Keratinocyte (primary cell): ENCODE results near the gene MXD3.

Source experiments
- EZH2 ChIP-seq: IDR thresholded peaks from one replicate; pipeline ENCODE4 v1.6.1; 2012; ENCODE audit warnings: inconsistent platforms, mild to moderate bottlenecking, low read length, moderate library complexity
- TF ChIP-seq, protein P1 (sequence below), 3 experiments: IDR thresholded peaks in 1 of 3; conservative IDR thresholded peaks in 1 of 3; optimal IDR thresholded peaks in 1 of 3; 2 replicates in 2 of 3; 3 replicates in 1 of 3; pipeline versions ENCODE3 to v1.5.1; 2011; ENCODE audit warnings: low read length in 3 of 3, mild to moderate bottlenecking in 3 of 3, moderate library complexity in 2 of 3, control low read depth in 1 of 3, inconsistent platforms in 1 of 3; ENCODE audit not compliant: insufficient read depth in 2 of 3; ENCODE audit errors: extremely low read depth in 1 of 3

DNA sequence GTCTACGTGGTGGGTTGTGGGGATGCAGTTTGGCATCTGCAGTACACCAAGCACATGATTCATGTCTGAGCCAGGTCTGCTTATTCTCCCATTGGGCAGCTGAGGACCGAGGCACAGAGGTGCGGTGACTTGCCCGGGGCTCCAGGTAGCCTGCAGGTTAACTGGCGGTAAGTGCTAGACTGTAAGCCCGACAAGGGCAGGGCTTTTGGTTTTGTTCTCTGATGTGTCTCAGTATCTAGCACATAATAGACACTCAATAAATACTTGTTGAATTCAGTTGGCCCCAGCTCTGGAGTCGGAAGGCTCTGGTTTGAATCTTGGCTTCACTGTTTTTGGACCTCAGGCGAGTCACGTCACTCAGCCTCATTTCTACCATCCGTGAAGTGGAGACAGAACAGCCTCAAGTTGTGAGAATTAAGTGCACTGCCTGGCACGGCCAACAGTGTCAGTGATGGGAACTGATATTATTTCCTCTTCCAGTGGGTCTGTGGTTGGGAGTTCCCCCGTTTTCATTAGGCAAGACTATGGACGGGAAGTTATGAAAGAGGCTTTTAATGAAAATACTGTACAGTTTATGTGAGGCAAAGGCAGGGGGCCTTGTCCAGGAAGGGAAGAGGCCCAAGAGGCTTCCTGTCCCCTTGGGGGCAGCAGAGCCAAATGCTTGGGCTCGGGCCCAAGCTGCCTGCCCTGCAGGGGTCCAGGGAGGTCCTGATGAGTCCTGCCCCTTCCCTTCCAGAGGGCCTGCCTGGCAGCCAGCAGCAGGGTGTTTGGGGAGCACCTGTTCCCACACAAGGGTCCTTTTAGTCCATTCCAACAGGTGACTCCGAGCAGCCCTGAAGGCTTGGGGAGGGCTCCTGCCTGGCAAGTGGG lies 4.8 kb downstream of the MXD3 start:
- TF ChIP-seq, protein P1, sequence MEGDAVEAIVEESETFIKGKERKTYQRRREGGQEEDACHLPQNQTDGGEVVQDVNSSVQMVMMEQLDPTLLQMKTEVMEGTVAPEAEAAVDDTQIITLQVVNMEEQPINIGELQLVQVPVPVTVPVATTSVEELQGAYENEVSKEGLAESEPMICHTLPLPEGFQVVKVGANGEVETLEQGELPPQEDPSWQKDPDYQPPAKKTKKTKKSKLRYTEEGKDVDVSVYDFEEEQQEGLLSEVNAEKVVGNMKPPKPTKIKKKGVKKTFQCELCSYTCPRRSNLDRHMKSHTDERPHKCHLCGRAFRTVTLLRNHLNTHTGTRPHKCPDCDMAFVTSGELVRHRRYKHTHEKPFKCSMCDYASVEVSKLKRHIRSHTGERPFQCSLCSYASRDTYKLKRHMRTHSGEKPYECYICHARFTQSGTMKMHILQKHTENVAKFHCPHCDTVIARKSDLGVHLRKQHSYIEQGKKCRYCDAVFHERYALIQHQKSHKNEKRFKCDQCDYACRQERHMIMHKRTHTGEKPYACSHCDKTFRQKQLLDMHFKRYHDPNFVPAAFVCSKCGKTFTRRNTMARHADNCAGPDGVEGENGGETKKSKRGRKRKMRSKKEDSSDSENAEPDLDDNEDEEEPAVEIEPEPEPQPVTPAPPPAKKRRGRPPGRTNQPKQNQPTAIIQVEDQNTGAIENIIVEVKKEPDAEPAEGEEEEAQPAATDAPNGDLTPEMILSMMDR (optimal IDR thresholded peaks at IDR 0.05 in 1 of 3, IDR thresholded peaks at IDR 0.05 in 1 of 3, conservative IDR thresholded peaks at IDR 0.05 in 1 of 3; ENCODE audit: extremely low read depth in 1 of 3, insufficient read depth in 2 of 3, low read length in 3 of 3) = no peak
- TF ChIP-seq EZH2 = no peak
